Measurements from ENCODE around the gene CHTF18.
A peak's percentile ranks its signal among the peaks of the same experiment; 100 is the strongest.
"Not testable (repeated sequence)": the region's sequence is repeated elsewhere in the genome, so short reads cannot be mapped to it uniquely, and the experiment has no call there.

CHTF18 gene

GRCh38 chr16:813204-813915, 24.9 kb downstream of the CHTF18 start:
- 22 to 28% methylated on average over 53 to 55 of the region's 67 CpGs for WGBS, 2 experiments (ENCODE audit: insufficient coverage in 2 of 2)
- peaks cover 9% of the 10 kb centered on the region for H3K4me1 ChIP-seq (ENCODE audit: control insufficient read depth, insufficient read depth, low read length, poor library complexity, severe bottlenecking)
- peak overlapping the region; percentile 8 for H3K4me3 ChIP-seq (ENCODE audit: extremely low read depth, insufficient read depth, low read length, poor library complexity, severe bottlenecking)
- no peak overlapping the region for H3K27ac ChIP-seq (ENCODE audit: low read depth, low read length, severe bottlenecking)
- H3K36me3 ChIP-seq (ENCODE audit: control insufficient read depth, insufficient read depth, low read length) = no peaks in the 10 kb centered on the region
- H3K9me3 ChIP-seq (ENCODE audit: control insufficient read depth, low read length) = no peaks in the 10 kb centered on the region

GRCh38 chr16:813916-814412, 25.5 kb downstream of the CHTF18 start:
- 66 to 72% methylated on average over 19 of the region's 22 CpGs for WGBS, 2 experiments (ENCODE audit: insufficient coverage in 2 of 2)
- H3K4me3 ChIP-seq (ENCODE audit: extremely low read depth, insufficient read depth, low read length, poor library complexity, severe bottlenecking) = no peak overlapping the region

GRCh38 chr16:814974-815373, 26.6 kb downstream of the CHTF18 start:
- H3K36me3 ChIP-seq (ENCODE audit: control insufficient read depth, insufficient read depth, low read length) = no peaks in the 10 kb centered on the region
- 90 to 100% methylated on average over 4 to 7 of the region's 9 CpGs for WGBS, 2 experiments (ENCODE audit: insufficient coverage in 2 of 2)
- no peak overlapping the region for H3K27ac ChIP-seq (ENCODE audit: low read depth, low read length, severe bottlenecking)
- H3K9me3 ChIP-seq (ENCODE audit: control insufficient read depth, low read length) = no peaks in the 10 kb centered on the region
- peaks cover 9% of the 10 kb centered on the region for H3K4me1 ChIP-seq (ENCODE audit: control insufficient read depth, insufficient read depth, low read length, poor library complexity, severe bottlenecking)
- no peak overlapping the region for H3K4me3 ChIP-seq (ENCODE audit: extremely low read depth, insufficient read depth, low read length, poor library complexity, severe bottlenecking)

More at GRCh38 chr16:813916-814412, 25.5 kb downstream of the CHTF18 start:
- Histone ChIP-seq H3K9me3 (ENCODE audit: control insufficient read depth, low read length) (no peaks in the 10 kb centered on the region), H3K36me3 (ENCODE audit: control insufficient read depth, insufficient read depth, low read length) (no peaks in the 10 kb centered on the region), H3K4me1 (ENCODE audit: control insufficient read depth, insufficient read depth, low read length, poor library complexity, severe bottlenecking) (peaks cover 9% of the 10 kb centered on the region), H3K27ac (ENCODE audit: low read depth, low read length, severe bottlenecking) (no peak overlapping the region)

- Histone ChIP-seq H3K4me3 (ENCODE audit: extremely low read depth, insufficient read depth, low read length, poor library complexity, severe bottlenecking) (no peak overlapping the region), H3K27ac (ENCODE audit: low read depth, low read length, severe bottlenecking) (no peak overlapping the region), H3K36me3 (ENCODE audit: control insufficient read depth, insufficient read depth, low read length) (no peaks in the 10 kb centered on the region), H3K9me3 (ENCODE audit: control insufficient read depth, low read length) (no peaks in the 10 kb centered on the region), H3K4me1 (ENCODE audit: control insufficient read depth, insufficient read depth, low read length, poor library complexity, severe bottlenecking) (peaks cover 9% of the 10 kb centered on the region)
- WGBS, 2 experiments (ENCODE audit: insufficient coverage in 2 of 2) = 92 to 94% methylated on average over 3 to 10 of the region's 15 CpGs
Observed at GRCh38 chr16:815861-816260, 27.4 kb downstream of the CHTF18 start.

- Histone ChIP-seq H3K4me3 (ENCODE audit: extremely low read depth, insufficient read depth, low read length, poor library complexity, severe bottlenecking) (no peak overlapping the region), H3K4me1 (ENCODE audit: control insufficient read depth, insufficient read depth, low read length, poor library complexity, severe bottlenecking) (peaks cover 9% of the 10 kb centered on the region), H3K27ac (ENCODE audit: low read depth, low read length, severe bottlenecking) (no peak overlapping the region), H3K9me3 (ENCODE audit: control insufficient read depth, low read length) (no peaks in the 10 kb centered on the region), H3K36me3 (ENCODE audit: control insufficient read depth, insufficient read depth, low read length) (no peaks in the 10 kb centered on the region)
- WGBS, 2 experiments (ENCODE audit: insufficient coverage in 2 of 2) = 90 to 94% methylated on average over 51 to 67 of the region's 71 CpGs
Observed at GRCh38 chr16:817001-817906, 28.8 kb downstream of the CHTF18 start.

- whole genome bisulfite sequencing, 2 experiments (ENCODE audit: insufficient coverage in 2 of 2) = 90% methylated on average over 7 of the region's 8 CpGs
- Histone ChIP-seq H3K36me3 (ENCODE audit: control insufficient read depth, insufficient read depth, low read length) (no peaks in the 10 kb centered on the region), H3K9me3 (ENCODE audit: control insufficient read depth, low read length) (no peaks in the 10 kb centered on the region), H3K4me3 (ENCODE audit: extremely low read depth, insufficient read depth, low read length, poor library complexity, severe bottlenecking) (no peak overlapping the region), H3K27ac (ENCODE audit: low read depth, low read length, severe bottlenecking) (no peak overlapping the region), H3K4me1 (ENCODE audit: control insufficient read depth, insufficient read depth, low read length, poor library complexity, severe bottlenecking) (peaks cover 9% of the 10 kb centered on the region)
Observed at GRCh38 chr16:818132-818531, 29.7 kb downstream of the CHTF18 start.

- no peak overlapping the region for H3K27ac ChIP-seq (ENCODE audit: low read depth, low read length, severe bottlenecking)
- H3K4me1 ChIP-seq (ENCODE audit: control insufficient read depth, insufficient read depth, low read length, poor library complexity, severe bottlenecking) = peaks cover 6% of the 10 kb centered on the region
- H3K4me3 ChIP-seq (ENCODE audit: extremely low read depth, insufficient read depth, low read length, poor library complexity, severe bottlenecking) = no peak overlapping the region
- 57 to 81% methylated on average over 1 of the region's 2 CpGs for WGBS, 2 experiments (ENCODE audit: insufficient coverage in 2 of 2)
- H3K36me3 ChIP-seq (ENCODE audit: control insufficient read depth, insufficient read depth, low read length) = no peaks in the 10 kb centered on the region
- H3K9me3 ChIP-seq (ENCODE audit: control insufficient read depth, low read length) = no peaks in the 10 kb centered on the region
Observed at GRCh38 chr16:818592-818991, 30.2 kb downstream of the CHTF18 start.

GRCh38 chr16:819336-820043, 31.1 kb downstream of the CHTF18 start:
- H3K27ac ChIP-seq (ENCODE audit: low read depth, low read length, severe bottlenecking) = no peak overlapping the region
- H3K9me3 ChIP-seq (ENCODE audit: control insufficient read depth, low read length) = no peaks in the 10 kb centered on the region
- no peaks in the 10 kb centered on the region for H3K36me3 ChIP-seq (ENCODE audit: control insufficient read depth, insufficient read depth, low read length)
- 94% methylated on average over 22 of the region's 23 CpGs for WGBS, 2 experiments (ENCODE audit: insufficient coverage in 2 of 2)
- H3K4me3 ChIP-seq (ENCODE audit: extremely low read depth, insufficient read depth, low read length, poor library complexity, severe bottlenecking) = no peak overlapping the region
- H3K4me1 ChIP-seq (ENCODE audit: control insufficient read depth, insufficient read depth, low read length, poor library complexity, severe bottlenecking) = peaks cover 2% of the 10 kb centered on the region

- WGBS, 2 experiments (ENCODE audit: insufficient coverage in 2 of 2) = 88 to 93% methylated on average over 10 of the region's 10 CpGs
- H3K27ac ChIP-seq (ENCODE audit: low read depth, low read length, severe bottlenecking); H3K4me3 ChIP-seq (ENCODE audit: extremely low read depth, insufficient read depth, low read length, poor library complexity, severe bottlenecking); H3K9me3 ChIP-seq (ENCODE audit: control insufficient read depth, low read length); H3K36me3 ChIP-seq (ENCODE audit: control insufficient read depth, insufficient read depth, low read length); H3K4me1 ChIP-seq (ENCODE audit: control insufficient read depth, insufficient read depth, low read length, poor library complexity, severe bottlenecking): not testable (repeated sequence)
Observed at GRCh38 chr16:820044-820408, 31.6 kb downstream of the CHTF18 start.

GRCh38 chr16:820748-821147, 32.3 kb downstream of the CHTF18 start:
- H3K4me3 ChIP-seq (ENCODE audit: extremely low read depth, insufficient read depth, low read length, poor library complexity, severe bottlenecking) = no peak overlapping the region
- H3K4me1 ChIP-seq (ENCODE audit: control insufficient read depth, insufficient read depth, low read length, poor library complexity, severe bottlenecking) = no peaks in the 10 kb centered on the region
- H3K9me3 ChIP-seq (ENCODE audit: control insufficient read depth, low read length) = no peaks in the 10 kb centered on the region
- WGBS, 2 experiments (ENCODE audit: insufficient coverage in 2 of 2) = 45 to 62% methylated on average over 10 to 12 of the region's 12 CpGs
- H3K36me3 ChIP-seq (ENCODE audit: control insufficient read depth, insufficient read depth, low read length) = no peaks in the 10 kb centered on the region
- H3K27ac ChIP-seq (ENCODE audit: low read depth, low read length, severe bottlenecking) = no peak overlapping the region
